Kidney epithelial cell (primary cell): ENCODE data around the gene VPS37D. TPM values are rescaled to one million over a fixed set of nuclear protein-coding genes. Genes with fewer than 3 reads are reported as not detected.
"Not testable (repeated sequence)": the region's sequence is repeated elsewhere in the genome, so short reads cannot be mapped to it uniquely, and the experiment has no call there.

Source experiments
- DNase-seq: peaks from one replicate; pipeline ENCODE4 v3.0.0-alpha.2; 2010; ENCODE audit warnings: low read depth
- H3K27me3 ChIP-seq: 2 replicates; pipeline ENCODE4 v1.6.0; 2011; ENCODE audit warnings: low read length; ENCODE audit not compliant: control insufficient read depth, insufficient read depth
- H3K36me3 ChIP-seq: 2 replicates; pipeline ENCODE4 v1.5.1; 2011; ENCODE audit warnings: low read length; ENCODE audit not compliant: control insufficient read depth, insufficient read depth
- H3K4me3 ChIP-seq: 2 replicates; pipeline ENCODE4 v1.5.1; 2011; ENCODE audit warnings: low read depth, mild to moderate bottlenecking, control low read depth, low read length
- total RNA-seq: library from RNA; depleted of rRNA; stranded (reverse); fragments of >200 nt; gene quantifications from 2 replicates; pipeline ENCODE4 v1.2.3, GENCODE V29; 2015
- TF ChIP-seq, protein P1 (sequence below): IDR thresholded peaks from 2 replicates; pipeline ENCODE4 v1.5.1; 2011; ENCODE audit warnings: mild to moderate bottlenecking, moderate library complexity, low read length, control low read depth, inconsistent platforms; ENCODE audit not compliant: insufficient read depth, poor library complexity, severe bottlenecking

VPS37D gene
- total RNA-seq, 1 donor from 2014 or later = 9.0 TPM

DNA sequence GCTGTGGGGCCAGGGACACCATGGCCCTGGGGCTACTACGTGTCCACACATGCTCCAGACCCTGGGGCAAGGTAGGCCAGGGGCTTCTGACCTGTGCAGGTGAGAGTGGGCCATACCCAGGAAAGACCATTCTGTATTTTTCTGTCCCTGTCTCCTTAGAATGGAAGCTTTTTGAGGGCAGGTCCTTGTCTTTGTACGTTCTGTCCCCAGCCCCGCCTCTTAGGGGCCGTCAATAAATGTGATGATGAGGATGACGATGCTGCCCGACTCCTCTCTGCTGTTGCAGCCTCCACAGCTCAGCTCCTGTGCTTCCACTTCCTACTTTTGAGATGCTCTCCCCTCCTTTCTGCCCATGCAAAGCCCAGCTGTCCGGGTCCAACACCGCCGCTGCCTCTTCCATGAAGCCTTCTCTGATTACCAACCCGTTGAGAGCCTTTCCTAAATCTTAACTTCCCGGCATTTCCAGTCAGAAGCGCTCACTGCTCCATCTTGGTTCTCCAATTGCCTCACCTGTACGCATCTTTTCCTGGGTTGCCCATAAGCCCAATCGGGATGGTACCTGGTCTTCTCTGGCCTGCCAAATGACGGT is 4.3 kb downstream of the VPS37D start:
- TF ChIP-seq, protein P1, sequence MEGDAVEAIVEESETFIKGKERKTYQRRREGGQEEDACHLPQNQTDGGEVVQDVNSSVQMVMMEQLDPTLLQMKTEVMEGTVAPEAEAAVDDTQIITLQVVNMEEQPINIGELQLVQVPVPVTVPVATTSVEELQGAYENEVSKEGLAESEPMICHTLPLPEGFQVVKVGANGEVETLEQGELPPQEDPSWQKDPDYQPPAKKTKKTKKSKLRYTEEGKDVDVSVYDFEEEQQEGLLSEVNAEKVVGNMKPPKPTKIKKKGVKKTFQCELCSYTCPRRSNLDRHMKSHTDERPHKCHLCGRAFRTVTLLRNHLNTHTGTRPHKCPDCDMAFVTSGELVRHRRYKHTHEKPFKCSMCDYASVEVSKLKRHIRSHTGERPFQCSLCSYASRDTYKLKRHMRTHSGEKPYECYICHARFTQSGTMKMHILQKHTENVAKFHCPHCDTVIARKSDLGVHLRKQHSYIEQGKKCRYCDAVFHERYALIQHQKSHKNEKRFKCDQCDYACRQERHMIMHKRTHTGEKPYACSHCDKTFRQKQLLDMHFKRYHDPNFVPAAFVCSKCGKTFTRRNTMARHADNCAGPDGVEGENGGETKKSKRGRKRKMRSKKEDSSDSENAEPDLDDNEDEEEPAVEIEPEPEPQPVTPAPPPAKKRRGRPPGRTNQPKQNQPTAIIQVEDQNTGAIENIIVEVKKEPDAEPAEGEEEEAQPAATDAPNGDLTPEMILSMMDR = no peak
- Histone ChIP-seq H3K27me3 (no peaks in the 10 kb centered on the region), H3K4me3 (no peak overlapping the region), H3K36me3 (no peaks in the 10 kb centered on the region)
- DNase-seq = no peak

DNA sequence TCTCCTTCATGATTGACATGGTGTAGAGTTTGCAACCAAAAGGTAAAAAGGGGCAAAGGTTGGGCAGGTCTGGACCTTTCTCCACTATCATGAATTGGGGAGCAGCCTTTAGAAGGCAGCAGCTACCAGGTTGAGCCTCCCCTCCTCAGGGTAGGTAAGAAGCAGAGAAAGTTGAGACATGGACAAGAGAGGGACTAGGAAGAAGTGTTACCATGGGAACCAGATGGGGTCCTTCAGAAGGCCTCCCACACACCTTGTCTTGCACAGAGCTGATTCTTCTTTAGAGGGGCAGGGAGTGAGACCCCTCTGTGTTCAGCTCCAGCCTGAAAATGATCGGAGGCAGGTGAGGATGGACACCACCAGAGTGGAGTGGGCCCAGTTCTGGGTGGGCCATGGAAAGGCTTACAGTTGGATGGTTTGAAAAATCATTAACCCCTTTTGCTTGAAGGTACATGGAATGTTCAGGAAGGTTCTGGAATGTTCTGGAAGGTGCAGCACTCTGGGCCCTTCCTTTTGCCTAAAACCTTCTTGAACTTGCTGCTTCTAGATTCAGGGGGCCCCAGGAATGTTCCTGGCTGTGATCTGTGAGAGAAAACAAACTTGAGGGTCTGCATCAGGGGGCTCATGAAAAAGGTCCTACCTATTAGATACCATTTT is 7.0 kb downstream of the VPS37D start:
- TF ChIP-seq, protein P1 = no peak
- no peak overlapping the region for H3K4me3 ChIP-seq
- DNase-seq = no peak
- H3K36me3 ChIP-seq = no peaks in the 10 kb centered on the region
- no peaks in the 10 kb centered on the region for H3K27me3 ChIP-seq

DNA sequence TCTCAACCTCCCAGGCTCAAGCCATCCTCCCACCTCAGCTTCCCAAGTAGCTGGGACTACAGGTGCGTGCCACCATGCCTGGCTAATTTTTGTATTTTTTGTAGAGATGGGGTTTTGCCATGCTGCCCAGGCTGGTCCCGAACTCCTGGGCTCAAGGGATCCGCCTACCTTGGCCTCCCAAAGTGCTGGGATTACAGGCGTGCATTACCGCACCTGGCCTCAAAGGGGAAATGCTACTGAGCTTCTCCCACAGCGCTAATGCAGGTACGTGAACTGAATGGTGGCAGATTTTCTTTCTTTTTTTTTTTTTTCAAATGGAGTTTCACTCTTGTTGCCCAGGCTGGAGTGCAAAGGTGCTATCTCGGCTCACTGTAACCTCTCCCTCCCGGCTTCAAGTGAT is 8.4 kb downstream of the VPS37D start:
- not testable (repeated sequence) for H3K4me3 ChIP-seq, H3K27me3 ChIP-seq, H3K36me3 ChIP-seq, DNase-seq

DNA sequence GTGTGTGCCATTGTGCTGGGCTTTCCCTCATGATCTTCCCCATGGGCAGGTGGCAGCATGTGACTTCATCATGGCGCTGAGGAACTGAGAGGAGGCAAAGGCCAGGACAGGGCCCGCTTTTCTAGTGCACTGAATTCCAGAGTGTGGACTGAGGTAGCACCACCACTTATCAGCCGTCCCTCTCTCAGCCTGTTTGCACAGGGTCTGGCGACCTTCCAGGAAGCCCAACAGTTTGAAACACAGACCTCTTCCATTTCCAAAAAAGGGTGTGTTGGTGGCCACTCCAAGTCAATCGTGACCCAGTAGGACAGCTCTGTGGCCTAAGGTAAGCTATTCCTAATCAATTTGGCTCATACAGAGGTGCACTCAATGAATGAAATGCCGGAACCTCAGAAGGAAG is 11.2 kb downstream of the VPS37D start:
- TF ChIP-seq, protein P1 = no peak
- H3K4me3 ChIP-seq = no peak overlapping the region
- DNase-seq = no peak
- H3K36me3 ChIP-seq = no peaks in the 10 kb centered on the region
- H3K27me3 ChIP-seq = no peaks in the 10 kb centered on the region

DNA sequence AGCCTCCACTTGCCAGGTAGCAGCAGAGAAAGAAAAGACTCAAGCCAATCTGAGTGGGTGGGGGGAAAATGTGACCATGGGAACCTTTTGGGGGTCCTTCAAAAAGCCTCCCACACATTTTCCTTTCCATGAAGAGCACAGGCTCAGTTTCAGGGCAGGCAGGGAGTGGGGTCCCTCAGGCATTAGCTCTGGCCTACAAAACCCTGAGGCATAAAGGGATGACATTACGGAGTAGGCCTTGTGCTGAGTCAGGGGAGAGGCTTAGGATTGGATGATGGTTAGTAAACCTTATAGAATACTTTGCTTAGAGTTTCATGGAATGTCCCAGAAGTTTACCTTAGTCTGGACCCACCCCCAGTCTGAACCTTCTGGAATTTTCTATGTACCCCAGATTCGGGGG is 12.1 kb downstream of the VPS37D start:
- H3K4me3 ChIP-seq = no peak overlapping the region
- no peak for DNase-seq
- no peaks in the 10 kb centered on the region for H3K36me3 ChIP-seq
- H3K27me3 ChIP-seq = no peaks in the 10 kb centered on the region
- TF ChIP-seq, protein P1 = no peak

DNA sequence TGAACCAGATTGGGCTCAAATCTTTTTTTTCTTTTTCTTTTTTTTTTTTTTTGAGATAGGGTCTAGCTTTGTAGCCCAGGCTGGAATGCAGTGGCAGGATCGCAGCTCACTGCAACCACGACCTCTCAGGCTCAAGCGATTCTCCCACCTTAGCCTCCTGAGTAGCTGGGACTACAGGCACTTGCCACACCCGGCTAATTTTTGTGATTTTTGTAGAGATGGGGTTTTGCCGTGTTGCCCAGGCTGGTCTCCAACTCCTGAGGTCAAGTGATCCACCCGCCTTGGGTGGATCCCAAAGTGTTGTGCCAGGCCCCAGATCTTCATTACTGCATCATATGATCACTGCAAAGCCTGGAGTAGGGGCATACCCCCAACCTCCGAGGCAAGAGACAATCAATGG is 12.9 kb downstream of the VPS37D start:
- H3K36me3 ChIP-seq = no peaks in the 10 kb centered on the region
- H3K27me3 ChIP-seq = no peaks in the 10 kb centered on the region
- DNase-seq = no peak
- H3K4me3 ChIP-seq = no peak overlapping the region
- TF ChIP-seq, protein P1 = no peak
